HG03342 (cell line): ENCODE data around the gene CKAP2L.
A peak's percentile ranks its signal among the peaks of the same experiment; 100 is the strongest.

Source experiments
- ATAC-seq: cut with Tn5 transposase; IDR thresholded peaks from one replicate; pipeline ENCODE4 v1.9.1; 2021; ENCODE audit warnings: mild to moderate bottlenecking, moderate library complexity; ENCODE audit not compliant: unreplicated experiment

The CKAP2L gene

GRCh38 chr2:112764071-112765044, at the start of gene CKAP2L:
TSS of gene CKAP2L (minus strand) at chr2:112764609. CDS start at chr2:112764598, 11 bp downstream.
- ATAC-seq: peak; percentile 98

- ATAC-seq: no peak
Measured at GRCh38 chr2:112813280-112813966, 49.0 kb upstream of the CKAP2L start.

- ATAC-seq: peak; percentile 52
Measured at GRCh38 chr2:112812318-112813267, 48.2 kb upstream of the CKAP2L start.

GRCh38 chr2:112811841-112812306, 47.5 kb upstream of the CKAP2L start:
- ATAC-seq: no peak

GRCh38 chr2:112811276-112811831, 46.9 kb upstream of the CKAP2L start:
- no peak for ATAC-seq

GRCh38 chr2:112809112-112809511, 44.7 kb upstream of the CKAP2L start:
- no peak for ATAC-seq

- no peak for ATAC-seq
Measured at GRCh38 chr2:112807233-112807807, 42.9 kb upstream of the CKAP2L start.

GRCh38 chr2:112805542-112805941, 41.1 kb upstream of the CKAP2L start:
- ATAC-seq: no peak

GRCh38 chr2:112803691-112804521, 39.5 kb upstream of the CKAP2L start:
- ATAC-seq: no peak

- ATAC-seq: no peak
Measured at GRCh38 chr2:112800881-112801583, 36.6 kb upstream of the CKAP2L start.

GRCh38 chr2:112798979-112799975, 34.9 kb upstream of the CKAP2L start:
- ATAC-seq: no peak

GRCh38 chr2:112796486-112796885, 32.1 kb upstream of the CKAP2L start:
- ATAC-seq: no peak

- no peak for ATAC-seq
Measured at GRCh38 chr2:112795774-112796173, 31.4 kb upstream of the CKAP2L start.

GRCh38 chr2:112794841-112795240, 30.4 kb upstream of the CKAP2L start:
- ATAC-seq: no peak

GRCh38 chr2:112794131-112794733, 29.8 kb upstream of the CKAP2L start:
- no peak for ATAC-seq

- ATAC-seq: no peak
Measured at GRCh38 chr2:112793449-112793978, 29.1 kb upstream of the CKAP2L start.

- no peak for ATAC-seq
Measured at GRCh38 chr2:112792419-112792818, 28.0 kb upstream of the CKAP2L start.
